ENCODE data around the gene LY86.

DNA sequence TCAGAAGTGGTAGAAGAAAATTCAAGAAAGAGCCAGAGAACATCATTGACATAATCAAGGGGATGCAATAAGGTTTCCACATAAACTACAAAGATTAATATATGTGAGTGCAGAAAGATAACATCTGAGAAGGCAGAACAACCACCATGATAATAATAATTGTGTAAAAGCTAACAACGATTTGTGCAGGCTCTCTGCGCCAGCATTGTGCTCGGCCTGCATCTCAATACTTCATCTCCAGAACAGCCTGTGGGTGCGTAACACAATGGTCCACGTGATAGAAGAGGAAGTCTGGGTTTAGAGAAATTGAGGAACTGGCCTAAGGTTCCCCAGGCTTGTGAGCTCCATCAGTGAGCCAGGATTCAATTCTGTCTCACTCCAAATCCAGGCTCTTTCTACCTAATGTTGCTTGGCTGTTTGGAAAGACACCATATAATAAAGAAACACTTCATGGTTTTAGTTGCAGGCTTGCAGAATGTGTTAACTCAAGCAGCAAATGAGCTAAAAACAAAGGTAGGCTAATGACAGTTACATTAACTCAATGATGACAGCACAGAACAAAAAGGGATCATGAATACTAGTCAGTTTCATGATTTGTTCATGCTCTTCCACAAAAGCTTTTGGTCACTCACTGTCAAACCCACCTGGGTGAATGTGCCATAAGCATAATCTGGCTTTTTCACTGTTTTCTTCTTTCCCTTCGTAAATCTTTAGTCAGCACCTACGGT is 71.2 kb downstream of the LY86 start:
- TF ChIP-seq, protein P1, sequence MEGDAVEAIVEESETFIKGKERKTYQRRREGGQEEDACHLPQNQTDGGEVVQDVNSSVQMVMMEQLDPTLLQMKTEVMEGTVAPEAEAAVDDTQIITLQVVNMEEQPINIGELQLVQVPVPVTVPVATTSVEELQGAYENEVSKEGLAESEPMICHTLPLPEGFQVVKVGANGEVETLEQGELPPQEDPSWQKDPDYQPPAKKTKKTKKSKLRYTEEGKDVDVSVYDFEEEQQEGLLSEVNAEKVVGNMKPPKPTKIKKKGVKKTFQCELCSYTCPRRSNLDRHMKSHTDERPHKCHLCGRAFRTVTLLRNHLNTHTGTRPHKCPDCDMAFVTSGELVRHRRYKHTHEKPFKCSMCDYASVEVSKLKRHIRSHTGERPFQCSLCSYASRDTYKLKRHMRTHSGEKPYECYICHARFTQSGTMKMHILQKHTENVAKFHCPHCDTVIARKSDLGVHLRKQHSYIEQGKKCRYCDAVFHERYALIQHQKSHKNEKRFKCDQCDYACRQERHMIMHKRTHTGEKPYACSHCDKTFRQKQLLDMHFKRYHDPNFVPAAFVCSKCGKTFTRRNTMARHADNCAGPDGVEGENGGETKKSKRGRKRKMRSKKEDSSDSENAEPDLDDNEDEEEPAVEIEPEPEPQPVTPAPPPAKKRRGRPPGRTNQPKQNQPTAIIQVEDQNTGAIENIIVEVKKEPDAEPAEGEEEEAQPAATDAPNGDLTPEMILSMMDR (IDR thresholded peaks at IDR 0.05) = no peak
- TF ChIP-seq EP300 (IDR thresholded peaks at IDR 0.05) (no peak), POLR2A (IDR thresholded peaks at IDR 0.05) (no peak)
